ENCODE results near the gene SENP2. TPM values are rescaled to one million over a fixed set of nuclear protein-coding genes. Genes with fewer than 3 reads are reported as not detected.

The SENP2 gene
- total RNA-seq, 1 experiment from 2014 or later, result 36.1 TPM

DNA sequence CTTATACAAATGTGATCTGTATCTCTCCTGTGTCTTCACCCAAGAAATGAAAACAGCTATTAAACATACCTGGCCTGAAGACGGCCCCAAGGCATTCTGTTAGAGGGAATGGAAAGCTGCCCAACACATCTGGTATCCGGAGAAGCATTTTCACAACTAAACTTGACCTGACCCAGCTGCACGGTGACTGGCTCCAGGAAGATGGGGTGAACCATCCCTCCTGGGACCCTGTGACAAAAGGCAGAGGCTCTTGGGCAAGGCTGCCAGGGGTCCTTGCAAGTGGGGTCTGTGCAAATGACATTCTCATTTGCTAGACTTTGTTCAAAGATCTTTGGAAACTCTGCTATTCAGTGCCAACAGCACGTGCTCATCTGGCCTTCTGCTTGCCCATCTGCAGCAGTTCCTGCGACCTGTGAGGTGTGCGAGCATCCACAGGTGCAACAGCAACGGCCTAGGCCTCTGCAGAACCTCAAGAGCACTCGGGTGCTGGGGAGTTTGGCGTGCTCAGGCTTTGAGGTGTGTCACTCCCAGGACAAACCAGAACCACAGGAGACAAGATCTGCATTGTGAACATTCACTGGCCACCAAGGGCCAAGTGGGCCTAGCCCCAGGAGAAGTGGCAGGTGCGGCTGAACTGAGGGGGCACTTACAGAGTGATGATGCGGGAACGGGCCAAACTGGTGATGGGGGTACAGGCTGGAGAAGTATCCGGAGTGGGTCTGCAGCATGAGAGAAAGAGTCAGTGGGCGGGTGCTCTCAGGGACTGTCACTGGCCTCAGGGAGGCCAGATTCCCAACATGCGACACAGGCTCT lies 71.8 kb downstream of the SENP2 start:
- intact Hi-C loops (cut with micrococcal nuclease), result no loop called here
- ChIA-PET RAD21 (ENCODE audit: low non-redundant PET in 1 of 2, low total read pairs in 2 of 2, uncharacterized antibody in 2 of 2, unreplicated experiment in 2 of 2) (interaction anchor here in 1 of 2 experiments (0.6 kb wide), 1 partner anchor 27 kb away, joined by 3 read pairs; no protein-coding TSS in a partner anchor), CTCF (no interaction called here), POLR2A (no interaction called here)
- 0 out of 2 replicates have a peak overlapping the region, but pooled peaks have one; percentile 35 for H3K27ac ChIP-seq (ENCODE audit: low read depth, low read length)
- H3K36me3 ChIP-seq (ENCODE audit: control insufficient read depth in 1 of 2, insufficient read depth in 2 of 2, low read length in 2 of 2), result peaks cover 30 to 46% of the 10 kb centered on the region in 2 experiments
- ATAC-seq (no peak), DNase-seq (ENCODE audit: low read depth, low spot score) (no peak)
- H3K79me2 ChIP-seq (ENCODE audit: insufficient read depth, low read length), result peaks cover 7% of the 10 kb centered on the region; the same call in 1 of the 2 replicates
- no peaks in the 10 kb centered on the region for H3K27me3 ChIP-seq (ENCODE audit: insufficient read depth, low read length)
- no peak overlapping the region for H3K9ac ChIP-seq (ENCODE audit: low read length)
- no peaks in the 10 kb centered on the region for H3K9me3 ChIP-seq (ENCODE audit: control insufficient read depth in 1 of 2, insufficient read depth in 1 of 2, low read depth in 1 of 2, low read length in 2 of 2)
- no peak overlapping the region for H2AFZ ChIP-seq (ENCODE audit: low read depth, low read length, poor library complexity, severe bottlenecking)
- peaks cover 2 to 24% of the 10 kb centered on the region in 2 experiments; a peak in 3 of 4 replicates for H3K4me1 ChIP-seq (ENCODE audit: control insufficient read depth in 1 of 2, insufficient read depth in 2 of 2, low read length in 2 of 2)
- TF ChIP-seq FOSL1 (IDR thresholded peaks at IDR 0.05; ENCODE audit: low read depth), result no peak
- no peak for TF ChIP-seq EGR1 (IDR thresholded peaks at IDR 0.05; ENCODE audit: low read depth)
- peak overlapping the region; percentile 37; the same call in 1 of the 2 replicates for H3K4me2 ChIP-seq (ENCODE audit: low read length)
- BruUV-seq (replicated peaks), result no TSS peak
- H3K9me2 ChIP-seq (ENCODE audit: insufficient read depth), result no peaks in the 10 kb centered on the region
- H4K20me1 ChIP-seq (ENCODE audit: insufficient read depth), result no peaks in the 10 kb centered on the region
- no peak overlapping the region for H3K4me3 ChIP-seq (replicated peaks in 1 of 2; ENCODE audit: low read depth in 1 of 2, low read length in 2 of 2)

DNA sequence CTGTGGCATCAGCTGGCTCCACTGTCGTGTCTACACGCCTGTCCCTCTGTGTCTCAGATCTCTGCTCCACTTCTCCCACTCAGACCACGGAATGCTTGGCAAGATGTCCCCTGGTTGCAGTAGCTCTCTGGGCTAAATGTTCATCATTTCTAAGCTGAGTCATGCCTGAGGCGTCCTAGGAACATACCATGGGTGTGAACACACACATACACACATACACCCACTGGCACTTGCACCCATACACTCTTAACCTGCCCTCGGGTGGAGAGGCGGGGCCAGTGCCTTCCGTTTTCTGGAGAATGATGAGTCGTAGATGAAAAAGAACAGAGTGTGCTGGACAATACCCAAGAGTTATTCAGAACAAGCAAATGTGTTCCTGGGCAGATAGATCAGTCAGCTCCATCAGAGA lies 72.4 kb downstream of the SENP2 start:
- H3K27me3 ChIP-seq (ENCODE audit: insufficient read depth, low read length), result no peaks in the 10 kb centered on the region
- ChIA-PET RAD21 (ENCODE audit: low non-redundant PET in 1 of 2, low total read pairs in 2 of 2, uncharacterized antibody in 2 of 2, unreplicated experiment in 2 of 2) (no interaction called here), POLR2A (no interaction called here), CTCF (no interaction called here)
- H3K36me3 ChIP-seq (ENCODE audit: control insufficient read depth in 1 of 2, insufficient read depth in 2 of 2, low read length in 2 of 2), result peaks cover 30 to 45% of the 10 kb centered on the region in 2 experiments
- H3K9ac ChIP-seq (ENCODE audit: low read length), result no peak overlapping the region
- no peaks in the 10 kb centered on the region for H3K9me2 ChIP-seq (ENCODE audit: insufficient read depth)
- H3K4me1 ChIP-seq (ENCODE audit: control insufficient read depth in 1 of 2, insufficient read depth in 2 of 2, low read length in 2 of 2), result peaks cover 2 to 24% of the 10 kb centered on the region in 2 experiments; a peak in 3 of 4 replicates
- no peak overlapping the region for H2AFZ ChIP-seq (ENCODE audit: low read depth, low read length, poor library complexity, severe bottlenecking)
- no peaks in the 10 kb centered on the region for H4K20me1 ChIP-seq (ENCODE audit: insufficient read depth)
- peak; percentile 51 for ATAC-seq
- H3K4me3 ChIP-seq (replicated peaks in 1 of 2; ENCODE audit: low read depth in 1 of 2, low read length in 2 of 2), result no peak overlapping the region
- intact Hi-C loops (cut with micrococcal nuclease), result no loop called here
- H3K9me3 ChIP-seq (ENCODE audit: control insufficient read depth in 1 of 2, insufficient read depth in 1 of 2, low read depth in 1 of 2, low read length in 2 of 2), result no peaks in the 10 kb centered on the region
- H3K4me2 ChIP-seq (ENCODE audit: low read length), result peak overlapping the region; percentile 37
- TF ChIP-seq EZH2phosphoT487 (IDR thresholded peaks at IDR 0.05; ENCODE audit: borderline replicate concordance) (no peak), SIN3A (IDR thresholded peaks at IDR 0.05; ENCODE audit: low read depth) (no peak), FOSL1 (IDR thresholded peaks at IDR 0.05; ENCODE audit: low read depth) (no peak; the same call in 1 of the 2 replicates), EGR1 (IDR thresholded peaks at IDR 0.05; ENCODE audit: low read depth) (no peak)
- TF ChIP-seq, protein P1, sequence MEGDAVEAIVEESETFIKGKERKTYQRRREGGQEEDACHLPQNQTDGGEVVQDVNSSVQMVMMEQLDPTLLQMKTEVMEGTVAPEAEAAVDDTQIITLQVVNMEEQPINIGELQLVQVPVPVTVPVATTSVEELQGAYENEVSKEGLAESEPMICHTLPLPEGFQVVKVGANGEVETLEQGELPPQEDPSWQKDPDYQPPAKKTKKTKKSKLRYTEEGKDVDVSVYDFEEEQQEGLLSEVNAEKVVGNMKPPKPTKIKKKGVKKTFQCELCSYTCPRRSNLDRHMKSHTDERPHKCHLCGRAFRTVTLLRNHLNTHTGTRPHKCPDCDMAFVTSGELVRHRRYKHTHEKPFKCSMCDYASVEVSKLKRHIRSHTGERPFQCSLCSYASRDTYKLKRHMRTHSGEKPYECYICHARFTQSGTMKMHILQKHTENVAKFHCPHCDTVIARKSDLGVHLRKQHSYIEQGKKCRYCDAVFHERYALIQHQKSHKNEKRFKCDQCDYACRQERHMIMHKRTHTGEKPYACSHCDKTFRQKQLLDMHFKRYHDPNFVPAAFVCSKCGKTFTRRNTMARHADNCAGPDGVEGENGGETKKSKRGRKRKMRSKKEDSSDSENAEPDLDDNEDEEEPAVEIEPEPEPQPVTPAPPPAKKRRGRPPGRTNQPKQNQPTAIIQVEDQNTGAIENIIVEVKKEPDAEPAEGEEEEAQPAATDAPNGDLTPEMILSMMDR (IDR thresholded peaks at IDR 0.05 in 2 of 3, conservative IDR thresholded peaks at IDR 0.05 in 1 of 3; ENCODE audit: borderline replicate concordance in 1 of 3, insufficient read depth in 1 of 3, low read depth in 2 of 3, low read length in 2 of 3), result no peak
- BruUV-seq (replicated peaks), result no TSS peak
- peak overlapping the region; percentile 35; the same call in 1 of the 2 replicates for H3K27ac ChIP-seq (ENCODE audit: low read depth, low read length)
- no peak for DNase-seq (ENCODE audit: low read depth, low spot score)
- peaks cover 7% of the 10 kb centered on the region; the same call in 1 of the 2 replicates for H3K79me2 ChIP-seq (ENCODE audit: insufficient read depth, low read length)
